OCI-LY7 (cell line): ENCODE results near the gene IL24.

Experiments
- CTCF ChIP-seq: fragments of 200-600 bp; sonication (generic); conservative IDR thresholded peaks from 2 replicates; pipeline ENCODE4 v1.5.1; 2014; ENCODE audit warnings: mild to moderate bottlenecking, antibody characterized with exemption, low read length, moderate library complexity, mixed read lengths
- EZH2phosphoT487 ChIP-seq: fragments of 200-600 bp; sonication (generic); IDR thresholded peaks from 2 replicates; pipeline ENCODE4 v1.6.1; 2018; ENCODE audit warnings: low read depth, borderline replicate concordance, mild to moderate bottlenecking, mixed run types, antibody characterized with exemption, low read length, moderate library complexity, mixed read lengths

- TF ChIP-seq CTCF (peak; percentile 53; the same call in 1 of the 2 replicates), EZH2phosphoT487 (no peak)
These were observed 38.3 kb downstream of the IL24 start for GRCh38 chr1:206935491-206936067.
